ENCODE data around the gene PYGO1. TPM values are rescaled to one million over a fixed set of nuclear protein-coding genes. Genes with fewer than 3 reads are reported as not detected.

The PYGO1 gene
- total and polyA plus RNA-seq, 9 of the 15 experiments (the other 6 are each of a cell fraction or from before 2014, with no cell fraction given) = under 0.01 to 0.07 (median 0.02) TPM; not detected in 5

DNA sequence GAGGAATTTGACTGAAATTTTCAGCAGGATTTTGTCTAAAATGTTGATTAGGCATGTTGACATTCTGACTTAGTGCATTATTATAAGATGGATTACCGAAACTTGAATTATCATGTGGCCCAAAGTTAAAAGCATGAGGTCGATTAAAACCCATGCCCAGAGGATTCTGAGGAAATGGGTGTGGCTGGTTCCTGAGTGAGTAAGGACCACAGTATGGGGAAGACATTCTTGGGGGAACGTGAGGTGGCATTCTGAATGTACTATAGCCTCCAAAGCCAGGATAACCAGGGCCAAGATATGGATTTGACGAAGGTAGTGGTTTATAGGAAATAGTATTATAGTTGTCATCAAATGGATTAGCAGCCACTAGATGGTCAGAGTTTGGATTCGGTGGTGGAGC is 41.4 kb downstream of the PYGO1 start:
- no peak overlapping the region for H3K4me2 ChIP-seq (ENCODE audit: insufficient read depth, low read length)
- H2AFZ ChIP-seq (ENCODE audit: low read depth, low read length) = no peak overlapping the region
- no peak overlapping the region for H3K9ac ChIP-seq (ENCODE audit: insufficient read depth in 1 of 2, low read depth in 2 of 2, low read length in 2 of 2)
- 3% methylated on average over 5 of the region's 5 CpGs for WGBS (ENCODE audit: insufficient coverage, low coverage, missing lambda C conversion rate)
- BruUV-seq (replicated peaks) = no TSS peak
- no peak overlapping the region for H3K27ac ChIP-seq (ENCODE audit: extremely low read depth, low read depth, low read length)
- in situ Hi-C loops (cut with MboI) = no loop called here
- FAIRE-seq (no peak), ATAC-seq (no peak), DNase-seq (ENCODE audit: extremely low read depth in 1 of 4, low spot score in 3 of 4) (no peak)
- no peaks in the 10 kb centered on the region for H3K79me2 ChIP-seq (ENCODE audit: control insufficient read depth, insufficient read depth, low read length)
- H3K9me1 ChIP-seq (ENCODE audit: control insufficient read depth, insufficient read depth, low read length) = no peaks in the 10 kb centered on the region
- no peaks in the 10 kb centered on the region for H3K9me3 ChIP-seq (replicated peaks; ENCODE audit: control insufficient read depth, insufficient read depth, low read depth, low read length)
- intact Hi-C loops (cut with micrococcal nuclease) = no loop called here
- ChIA-PET POLR2A (no interaction called here), CTCF (ENCODE audit: low intra/inter-chr PET ratio) (no interaction called here)
- H4K20me1 ChIP-seq (replicated peaks; ENCODE audit: control insufficient read depth, insufficient read depth, low read length) = no peaks in the 10 kb centered on the region
- no peaks in the 10 kb centered on the region for H3K4me1 ChIP-seq (replicated peaks in 1 of 2; ENCODE audit: control insufficient read depth in 2 of 2, insufficient read depth in 2 of 2, low read length in 2 of 2)
- H3K36me3 ChIP-seq (ENCODE audit: control insufficient read depth, insufficient read depth, low read length) = no peaks in the 10 kb centered on the region
- H3K4me3 ChIP-seq = no peak overlapping the region
- TF ChIP-seq ZNF79 (CRISPR knock-in tag; IDR thresholded peaks at IDR 0.05; ENCODE audit: low read depth) (no peak), CEBPG (CRISPR knock-in tag; IDR thresholded peaks at IDR 0.05) (no peak), CEBPG (tag; conservative IDR thresholded peaks at IDR 0.05 in 1 of 2, IDR thresholded peaks at IDR 0.05 in 1 of 2) (no peak), EGR1 (conservative IDR thresholded peaks at IDR 0.05) (no peak), HDAC6 (IDR thresholded peaks at IDR 0.05; ENCODE audit: low read depth, low read length) (no peak), TSHZ1 (CRISPR knock-in tag; IDR thresholded peaks at IDR 0.05) (no peak), CBX8 (IDR thresholded peaks at IDR 0.05; ENCODE audit: borderline replicate concordance, extremely low read depth, low read depth, low read length, poor library complexity, severe bottlenecking) (no peak), ZKSCAN3 (CRISPR knock-in tag; IDR thresholded peaks at IDR 0.05) (no peak), COPS2 (conservative IDR thresholded peaks at IDR 0.05) (no peak), SMAD1 (IDR thresholded peaks at IDR 0.05; ENCODE audit: low read depth, low read length, partially characterized antibody) (no peak), MXI1 (IDR thresholded peaks at IDR 0.05; ENCODE audit: low read depth, low read length) (no peak)
- TF ChIP-seq, protein P1, sequence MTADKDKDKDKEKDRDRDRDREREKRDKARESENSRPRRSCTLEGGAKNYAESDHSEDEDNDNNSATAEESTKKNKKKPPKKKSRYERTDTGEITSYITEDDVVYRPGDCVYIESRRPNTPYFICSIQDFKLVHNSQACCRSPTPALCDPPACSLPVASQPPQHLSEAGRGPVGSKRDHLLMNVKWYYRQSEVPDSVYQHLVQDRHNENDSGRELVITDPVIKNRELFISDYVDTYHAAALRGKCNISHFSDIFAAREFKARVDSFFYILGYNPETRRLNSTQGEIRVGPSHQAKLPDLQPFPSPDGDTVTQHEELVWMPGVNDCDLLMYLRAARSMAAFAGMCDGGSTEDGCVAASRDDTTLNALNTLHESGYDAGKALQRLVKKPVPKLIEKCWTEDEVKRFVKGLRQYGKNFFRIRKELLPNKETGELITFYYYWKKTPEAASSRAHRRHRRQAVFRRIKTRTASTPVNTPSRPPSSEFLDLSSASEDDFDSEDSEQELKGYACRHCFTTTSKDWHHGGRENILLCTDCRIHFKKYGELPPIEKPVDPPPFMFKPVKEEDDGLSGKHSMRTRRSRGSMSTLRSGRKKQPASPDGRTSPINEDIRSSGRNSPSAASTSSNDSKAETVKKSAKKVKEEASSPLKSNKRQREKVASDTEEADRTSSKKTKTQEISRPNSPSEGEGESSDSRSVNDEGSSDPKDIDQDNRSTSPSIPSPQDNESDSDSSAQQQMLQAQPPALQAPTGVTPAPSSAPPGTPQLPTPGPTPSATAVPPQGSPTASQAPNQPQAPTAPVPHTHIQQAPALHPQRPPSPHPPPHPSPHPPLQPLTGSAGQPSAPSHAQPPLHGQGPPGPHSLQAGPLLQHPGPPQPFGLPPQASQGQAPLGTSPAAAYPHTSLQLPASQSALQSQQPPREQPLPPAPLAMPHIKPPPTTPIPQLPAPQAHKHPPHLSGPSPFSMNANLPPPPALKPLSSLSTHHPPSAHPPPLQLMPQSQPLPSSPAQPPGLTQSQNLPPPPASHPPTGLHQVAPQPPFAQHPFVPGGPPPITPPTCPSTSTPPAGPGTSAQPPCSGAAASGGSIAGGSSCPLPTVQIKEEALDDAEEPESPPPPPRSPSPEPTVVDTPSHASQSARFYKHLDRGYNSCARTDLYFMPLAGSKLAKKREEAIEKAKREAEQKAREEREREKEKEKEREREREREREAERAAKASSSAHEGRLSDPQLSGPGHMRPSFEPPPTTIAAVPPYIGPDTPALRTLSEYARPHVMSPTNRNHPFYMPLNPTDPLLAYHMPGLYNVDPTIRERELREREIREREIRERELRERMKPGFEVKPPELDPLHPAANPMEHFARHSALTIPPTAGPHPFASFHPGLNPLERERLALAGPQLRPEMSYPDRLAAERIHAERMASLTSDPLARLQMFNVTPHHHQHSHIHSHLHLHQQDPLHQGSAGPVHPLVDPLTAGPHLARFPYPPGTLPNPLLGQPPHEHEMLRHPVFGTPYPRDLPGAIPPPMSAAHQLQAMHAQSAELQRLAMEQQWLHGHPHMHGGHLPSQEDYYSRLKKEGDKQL (CRISPR knock-in tag; IDR thresholded peaks at IDR 0.05; ENCODE audit: borderline replicate concordance) = no peak
- TF ChIP-seq, protein P2, sequence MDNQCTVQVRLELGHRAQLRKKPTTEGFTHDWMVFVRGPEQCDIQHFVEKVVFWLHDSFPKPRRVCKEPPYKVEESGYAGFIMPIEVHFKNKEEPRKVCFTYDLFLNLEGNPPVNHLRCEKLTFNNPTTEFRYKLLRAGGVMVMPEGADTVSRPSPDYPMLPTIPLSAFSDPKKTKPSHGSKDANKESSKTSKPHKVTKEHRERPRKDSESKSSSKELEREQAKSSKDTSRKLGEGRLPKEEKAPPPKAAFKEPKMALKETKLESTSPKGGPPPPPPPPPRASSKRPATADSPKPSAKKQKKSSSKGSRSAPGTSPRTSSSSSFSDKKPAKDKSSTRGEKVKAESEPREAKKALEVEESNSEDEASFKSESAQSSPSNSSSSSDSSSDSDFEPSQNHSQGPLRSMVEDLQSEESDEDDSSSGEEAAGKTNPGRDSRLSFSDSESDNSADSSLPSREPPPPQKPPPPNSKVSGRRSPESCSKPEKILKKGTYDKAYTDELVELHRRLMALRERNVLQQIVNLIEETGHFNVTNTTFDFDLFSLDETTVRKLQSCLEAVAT (IDR thresholded peaks at IDR 0.05) = no peak
- H3K27me3 ChIP-seq (ENCODE audit: control insufficient read depth in 2 of 2, insufficient read depth in 2 of 2, low read length in 2 of 2) = peaks cover 0 to 4% of the 10 kb centered on the region in 2 experiments; a peak in 1 of 5 replicates
